SK-N-SH (cell line): Measurements from ENCODE around the gene ZDHHC8. TPM values are rescaled to one million over a fixed set of nuclear protein-coding genes. Genes with fewer than 3 reads are reported as not detected.

Experiments used
- CTCF ChIA-PET: fragments of 300-600, 350-600 bp; formaldehyde crosslinking; extraction: SDS; loops from one replicate; lab custom pipeline; 2021; lab: Yijun Ruan, JAX
- POLR2A ChIA-PET: fragments of 350-600 bp; sonication (Branson Sonifier 250); formaldehyde crosslinking; extraction: SDS; loops from one replicate; lab custom pipeline; 2020; ENCODE audit warnings: antibody characterized with exemption, inconsistent platforms; lab: Yijun Ruan, JAX
- DNase-seq: peaks from one replicate; pipeline ENCODE4 v3.0.0; 2012
- H2AFZ ChIP-seq: fragments of 200-600 bp; sonication (generic); 2 replicates; pipeline ENCODE4 v1.8.1; 2016; ENCODE audit warnings: antibody characterized with exemption, mild to moderate bottlenecking, low read depth
- H3F3A ChIP-seq: fragments of 200-600 bp; sonication (generic); replicated peaks from 2 replicates; pipeline ENCODE3; 2016; ENCODE audit warnings: antibody characterized with exemption, mild to moderate bottlenecking; ENCODE audit not compliant: insufficient read depth
- H3K27ac ChIP-seq, 2 experiments: fragments of 200-500 bp in 1 of 2; fragments of 200-600 bp in 1 of 2; sonication (Bioruptor generic) in 1 of 2; sonication (generic), shearing (Covaris generic) in 1 of 2; 2 replicates each; pipeline versions ENCODE4 v1.5.1 to v1.6.1; 2014 to 2016; ENCODE audit warnings: low read depth in 2 of 2, inconsistent platforms in 1 of 2, low read length in 1 of 2, mild to moderate bottlenecking in 1 of 2, mixed read lengths in 1 of 2
- H3K27me3 ChIP-seq: fragments of 200-600 bp; sonication (generic), shearing (Covaris generic); 2 replicates; pipeline ENCODE4 v1.6.1; 2016; ENCODE audit warnings: mixed run types; ENCODE audit not compliant: insufficient read depth
- H3K36me3 ChIP-seq, 2 experiments: fragments of 200-500 bp in 1 of 2; fragments of 200-600 bp in 1 of 2; sonication (Bioruptor generic) in 1 of 2; sonication (generic) in 1 of 2; replicated peaks in 1 of 2; 2 replicates each; pipeline versions ENCODE3 to v1.5.1; 2014 to 2016; ENCODE audit warnings: low read length in 1 of 2, mild to moderate bottlenecking in 1 of 2; ENCODE audit not compliant: insufficient read depth in 2 of 2, control insufficient read depth in 1 of 2
- H3K4me1 ChIP-seq, 2 experiments: fragments of 200-500 bp in 1 of 2; fragments of 200-600 bp in 1 of 2; sonication (Bioruptor generic) in 1 of 2; sonication (generic), shearing (Covaris generic) in 1 of 2; 2 replicates each; pipeline versions ENCODE4 v1.5.1 to v1.6.1; 2014 to 2016; ENCODE audit warnings: low read depth in 1 of 2, low read length in 1 of 2, mixed run types in 1 of 2; ENCODE audit not compliant: insufficient read depth in 2 of 2, control insufficient read depth in 1 of 2
- H3K4me2 ChIP-seq: fragments of 200-600 bp; sonication (generic), shearing (Covaris generic); 2 replicates; pipeline ENCODE4 v1.6.1; 2017; ENCODE audit warnings: mixed run types
- H3K4me3 ChIP-seq, 2 experiments: fragments of 200-500 bp in 1 of 2; fragments of 200-600 bp in 1 of 2; sonication (Bioruptor generic) in 1 of 2; sonication (generic), shearing (Covaris generic) in 1 of 2; 2 replicates each; pipeline versions ENCODE4 v1.5.1 to v1.8.1; 2014 to 2016; ENCODE audit warnings: low read depth in 2 of 2, inconsistent platforms in 1 of 2, low read length in 1 of 2, mild to moderate bottlenecking in 1 of 2, mixed read lengths in 1 of 2, moderate library complexity in 1 of 2
- H3K79me2 ChIP-seq: fragments of 200-600 bp; sonication (generic); 2 replicates; pipeline ENCODE4 v1.8.1; 2017; ENCODE audit warnings: mild to moderate bottlenecking; ENCODE audit not compliant: insufficient read depth
- H3K9ac ChIP-seq: fragments of 200-600 bp; sonication (generic); 2 replicates; pipeline ENCODE4 v1.6.1; 2017; ENCODE audit warnings: mixed run types
- H3K9me2 ChIP-seq: fragments of 200-600 bp; sonication (generic); 2 replicates; pipeline ENCODE4 v1.6.1; 2017; ENCODE audit warnings: mixed run types
- H3K9me3 ChIP-seq: fragments of 200-600 bp; sonication (generic); 2 replicates; pipeline ENCODE4 v1.6.1; 2017; ENCODE audit warnings: mixed run types, mild to moderate bottlenecking, moderate library complexity
- H4K20me1 ChIP-seq: fragments of 200-600 bp; sonication (generic); 2 replicates; pipeline ENCODE4 v1.6.1; 2017; ENCODE audit warnings: mild to moderate bottlenecking, mixed run types; ENCODE audit not compliant: insufficient read depth
- CHD2 ChIP-seq: fragments of 150-350 bp; IDR thresholded peaks from 2 replicates; pipeline ENCODE4 v1.6.1; 2018; ENCODE audit warnings: low read length; ENCODE audit not compliant: partially characterized antibody
- EP300 ChIP-seq, 2 experiments: IDR thresholded peaks; 2 replicates each; pipeline versions ENCODE4 v1.4.0 to v1.6.1; 2012; ENCODE audit warnings: borderline replicate concordance in 1 of 2, low read depth in 1 of 2, low read length in 1 of 2
- GATA2 ChIP-seq: sonication (generic); formaldehyde crosslinking; IDR thresholded peaks from 2 replicates; pipeline ENCODE4 v1.5.0; 2020; ENCODE audit warnings: mild to moderate bottlenecking, missing genetic modification reagents
- MXI1 ChIP-seq: IDR thresholded peaks from 2 replicates; pipeline ENCODE4 v1.6.1; 2012; ENCODE audit warnings: mild to moderate bottlenecking, low read depth, low read length, improper control_type of control experiment
- POLR2AphosphoS5 ChIP-seq: IDR thresholded peaks from 2 replicates; pipeline ENCODE4 v1.6.1; 2012; ENCODE audit warnings: low read depth, low read length
- RAD21 ChIP-seq: IDR thresholded peaks from 2 replicates; pipeline ENCODE4 v1.6.1; 2012; ENCODE audit warnings: mild to moderate bottlenecking, low read length
- TEAD4 ChIP-seq: IDR thresholded peaks from 2 replicates; pipeline ENCODE4 v1.4.0; 2012; ENCODE audit warnings: mild to moderate bottlenecking, borderline replicate concordance; ENCODE audit not compliant: insufficient read depth
- WGBS: methylation state at CpG from one replicate; pipeline ENCODE4 v1.1.6; 2017; ENCODE audit warnings: low lambda C conversion rate; 5-methylcytosine and 5-hydroxymethylcytosine counted together
- polyA plus RNA-seq, 3 experiments: library from polyadenylated mRNA; depleted of rRNA; stranded (reverse); fragments of >200 nt; gene quantifications; 2 replicates each; pipeline ENCODE4 v1.2.3, GENCODE V29; 2012
- TF ChIP-seq, protein P1 (sequence below): fragments of 150-350 bp; IDR thresholded peaks from 2 replicates; pipeline ENCODE4 v1.6.1; 2016; ENCODE audit warnings: mild to moderate bottlenecking, low read depth, low read length
- TF ChIP-seq, protein P2 (sequence below): fragments of 200-600 bp; sonication (generic); IDR thresholded peaks from 2 replicates; pipeline ENCODE4 v1.6.1; 2017; ENCODE audit warnings: antibody characterized with exemption, mild to moderate bottlenecking, moderate library complexity
- TF ChIP-seq, protein P3 (sequence below): IDR thresholded peaks from 2 replicates; pipeline ENCODE4; 2012

Gene ZDHHC8
- polyA plus RNA-seq, 1 of the 3 experiments (the other 2 are of a cell fraction): 65.3 TPM

DNA sequence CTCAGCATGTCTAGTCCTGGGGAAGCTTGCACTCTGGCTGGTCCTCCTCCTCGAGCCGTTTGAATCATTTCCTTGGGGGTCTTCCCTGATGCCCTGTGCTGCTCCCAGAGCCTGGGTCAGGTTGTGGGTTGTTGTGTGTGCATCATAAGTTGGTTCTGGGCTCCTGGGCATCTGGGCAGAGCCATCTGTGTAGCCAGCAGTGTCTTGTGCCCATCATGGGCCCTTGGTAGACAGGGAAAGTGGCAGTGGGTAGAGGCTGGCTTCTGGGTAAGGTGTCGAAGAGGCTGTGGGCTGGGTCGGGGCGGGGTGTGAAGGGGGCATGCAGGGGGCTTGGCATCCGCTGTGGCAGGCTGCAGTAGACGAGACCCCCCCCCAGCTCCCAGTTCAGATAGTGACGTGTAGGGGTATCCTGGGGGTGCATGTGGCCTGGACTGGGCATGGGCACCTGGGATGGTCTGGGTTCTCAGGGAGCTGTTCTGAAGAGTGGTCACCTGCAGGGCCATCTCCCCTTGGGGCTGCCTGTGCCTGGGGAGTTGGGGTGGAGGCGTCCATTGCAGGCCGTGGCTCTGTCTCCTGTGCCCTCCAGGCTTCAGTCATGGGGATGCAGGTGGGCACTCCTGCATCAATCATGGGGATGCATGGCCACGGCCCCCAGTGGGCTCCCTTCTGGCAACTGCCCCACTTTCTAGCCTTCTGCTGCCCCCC lies 7.4 kb upstream of the ZDHHC8 start (continued):
- TF ChIP-seq, protein P1, sequence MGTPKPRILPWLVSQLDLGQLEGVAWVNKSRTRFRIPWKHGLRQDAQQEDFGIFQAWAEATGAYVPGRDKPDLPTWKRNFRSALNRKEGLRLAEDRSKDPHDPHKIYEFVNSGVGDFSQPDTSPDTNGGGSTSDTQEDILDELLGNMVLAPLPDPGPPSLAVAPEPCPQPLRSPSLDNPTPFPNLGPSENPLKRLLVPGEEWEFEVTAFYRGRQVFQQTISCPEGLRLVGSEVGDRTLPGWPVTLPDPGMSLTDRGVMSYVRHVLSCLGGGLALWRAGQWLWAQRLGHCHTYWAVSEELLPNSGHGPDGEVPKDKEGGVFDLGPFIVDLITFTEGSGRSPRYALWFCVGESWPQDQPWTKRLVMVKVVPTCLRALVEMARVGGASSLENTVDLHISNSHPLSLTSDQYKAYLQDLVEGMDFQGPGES: no peak
- no peak for TF ChIP-seq MXI1
- TF ChIP-seq EP300 (IDR thresholded peaks at IDR 0.05; ENCODE audit: borderline replicate concordance in 1 of 2, low read depth in 1 of 2, low read length in 1 of 2): no peak
- no peak for TF ChIP-seq POLR2AphosphoS5
- no peak for TF ChIP-seq GATA2 (CRISPR knock-in tag)
- TF ChIP-seq, protein P2, sequence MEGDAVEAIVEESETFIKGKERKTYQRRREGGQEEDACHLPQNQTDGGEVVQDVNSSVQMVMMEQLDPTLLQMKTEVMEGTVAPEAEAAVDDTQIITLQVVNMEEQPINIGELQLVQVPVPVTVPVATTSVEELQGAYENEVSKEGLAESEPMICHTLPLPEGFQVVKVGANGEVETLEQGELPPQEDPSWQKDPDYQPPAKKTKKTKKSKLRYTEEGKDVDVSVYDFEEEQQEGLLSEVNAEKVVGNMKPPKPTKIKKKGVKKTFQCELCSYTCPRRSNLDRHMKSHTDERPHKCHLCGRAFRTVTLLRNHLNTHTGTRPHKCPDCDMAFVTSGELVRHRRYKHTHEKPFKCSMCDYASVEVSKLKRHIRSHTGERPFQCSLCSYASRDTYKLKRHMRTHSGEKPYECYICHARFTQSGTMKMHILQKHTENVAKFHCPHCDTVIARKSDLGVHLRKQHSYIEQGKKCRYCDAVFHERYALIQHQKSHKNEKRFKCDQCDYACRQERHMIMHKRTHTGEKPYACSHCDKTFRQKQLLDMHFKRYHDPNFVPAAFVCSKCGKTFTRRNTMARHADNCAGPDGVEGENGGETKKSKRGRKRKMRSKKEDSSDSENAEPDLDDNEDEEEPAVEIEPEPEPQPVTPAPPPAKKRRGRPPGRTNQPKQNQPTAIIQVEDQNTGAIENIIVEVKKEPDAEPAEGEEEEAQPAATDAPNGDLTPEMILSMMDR: no peak
- no peak for TF ChIP-seq RAD21
- TF ChIP-seq TEAD4: no peak

DNA sequence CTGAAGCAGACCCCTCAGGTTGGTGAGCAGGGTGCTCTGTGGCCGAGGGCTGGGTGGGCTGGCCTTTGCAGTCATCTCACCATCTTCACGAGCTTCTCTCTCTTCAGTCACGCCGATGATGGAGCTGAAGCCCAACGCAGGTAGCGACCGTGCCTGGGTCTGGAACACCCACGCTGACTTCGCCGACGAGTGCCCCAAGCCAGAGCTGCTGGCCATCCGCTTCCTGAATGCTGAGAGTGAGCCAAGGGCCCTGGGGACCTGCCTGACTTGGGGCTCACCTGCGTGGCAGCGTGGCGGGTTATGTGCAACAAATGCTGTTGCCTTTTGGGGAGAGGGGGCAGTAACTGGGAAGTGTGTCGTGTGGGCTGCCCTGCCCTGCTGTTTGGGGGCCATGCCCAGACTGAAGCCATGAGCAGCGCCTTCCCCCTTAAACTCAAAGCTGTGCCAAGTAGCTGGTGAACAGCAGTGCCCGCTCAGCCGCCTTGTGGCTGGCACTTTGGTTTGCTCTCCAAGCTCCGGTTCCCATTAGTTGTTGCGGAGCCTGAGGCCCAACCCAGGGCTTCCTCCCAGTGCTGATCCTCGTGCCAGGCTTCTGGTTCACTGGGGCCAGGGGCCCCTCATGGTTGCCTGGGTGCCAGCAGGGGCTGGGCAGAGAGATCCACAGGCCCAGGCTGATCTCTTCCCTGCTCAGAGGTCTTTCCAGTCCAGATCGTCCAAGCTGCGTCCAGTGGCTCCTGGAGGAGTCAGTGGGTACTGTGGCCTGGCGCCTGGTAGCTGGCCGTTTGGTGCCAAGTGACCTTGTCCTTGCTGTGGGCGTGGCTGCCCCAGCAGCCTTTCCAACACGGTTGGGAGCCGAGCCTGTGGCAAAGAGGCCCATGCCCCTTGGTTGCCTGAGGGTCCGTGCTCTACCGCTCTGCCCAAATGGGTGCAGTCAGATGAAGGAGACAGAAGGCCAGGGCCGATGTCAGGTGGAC lies 6.1 kb upstream of the ZDHHC8 start:
- WGBS: 96% methylated on average over 12 of the region's 32 CpGs
- Histone ChIP-seq H3K27ac (no peak overlapping the region), H2AFZ (no peak overlapping the region), H3K27me3 (no peaks in the 10 kb centered on the region), H3K4me3 (no peak overlapping the region), H3K9me3 (no peaks in the 10 kb centered on the region), H3K79me2 (peaks cover 35% of the 10 kb centered on the region), H3K9me2 (no peaks in the 10 kb centered on the region), H3K4me2 (no peak overlapping the region), H3K36me3 (peaks cover 18 to 57% of the 10 kb centered on the region in 2 experiments), H3F3A (peaks cover 19% of the 10 kb centered on the region), H3K9ac (no peak overlapping the region), H4K20me1 (peaks cover 14% of the 10 kb centered on the region; the same call in 1 of the 2 replicates), H3K4me1 (peaks cover 0 to 3% of the 10 kb centered on the region in 2 experiments; a peak in 1 of 4 replicates)
- no peak for TF ChIP-seq CHD2
- TF ChIP-seq, protein P3, sequence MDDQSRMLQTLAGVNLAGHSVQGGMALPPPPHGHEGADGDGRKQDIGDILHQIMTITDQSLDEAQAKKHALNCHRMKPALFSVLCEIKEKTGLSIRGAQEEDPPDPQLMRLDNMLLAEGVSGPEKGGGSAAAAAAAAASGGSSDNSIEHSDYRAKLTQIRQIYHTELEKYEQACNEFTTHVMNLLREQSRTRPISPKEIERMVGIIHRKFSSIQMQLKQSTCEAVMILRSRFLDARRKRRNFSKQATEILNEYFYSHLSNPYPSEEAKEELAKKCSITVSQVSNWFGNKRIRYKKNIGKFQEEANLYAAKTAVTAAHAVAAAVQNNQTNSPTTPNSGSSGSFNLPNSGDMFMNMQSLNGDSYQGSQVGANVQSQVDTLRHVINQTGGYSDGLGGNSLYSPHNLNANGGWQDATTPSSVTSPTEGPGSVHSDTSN: no peak
- ChIA-PET CTCF (no interaction called here), POLR2A (no interaction called here)
- DNase-seq: no peak
